ENCODE data around the gene LILRB5.

DNA sequence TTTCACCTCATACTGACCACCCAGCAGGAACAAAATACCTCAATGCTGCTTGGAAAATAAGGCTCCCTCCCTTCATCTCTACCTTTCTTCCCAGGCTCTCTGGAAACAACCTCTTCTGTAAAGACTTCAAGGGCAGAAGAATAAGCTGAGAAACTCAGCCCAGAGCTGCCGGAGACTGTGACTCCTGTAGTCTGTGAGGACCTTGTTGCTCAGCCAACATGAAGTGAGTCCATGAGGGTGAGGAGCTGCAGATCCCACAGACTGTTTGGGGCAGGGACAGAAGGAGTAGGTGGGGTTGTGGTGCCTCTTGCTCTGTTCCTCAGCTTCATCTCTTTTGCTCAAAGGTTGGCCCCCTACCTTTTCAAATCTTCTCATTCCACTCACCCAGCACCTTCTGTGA lies 48.1 kb upstream of the LILRB5 start:
- no peak for TF ChIP-seq POLR2A (IDR thresholded peaks at IDR 0.05)
- TF ChIP-seq CTCF (IDR thresholded peaks at IDR 0.05): no peak
- no peak for TF ChIP-seq POLR2AphosphoS5 (IDR thresholded peaks at IDR 0.05; ENCODE audit: insufficient read depth in 1 of 2, low read depth in 1 of 2)
